ENCODE measurements around the gene METRN. TPM values are rescaled to one million over a fixed set of nuclear protein-coding genes. Genes with fewer than 3 reads are reported as not detected.

METRN gene
- total RNA-seq, 2 donors from 2014 or later: 28.9 to 58.9 TPM

DNA sequence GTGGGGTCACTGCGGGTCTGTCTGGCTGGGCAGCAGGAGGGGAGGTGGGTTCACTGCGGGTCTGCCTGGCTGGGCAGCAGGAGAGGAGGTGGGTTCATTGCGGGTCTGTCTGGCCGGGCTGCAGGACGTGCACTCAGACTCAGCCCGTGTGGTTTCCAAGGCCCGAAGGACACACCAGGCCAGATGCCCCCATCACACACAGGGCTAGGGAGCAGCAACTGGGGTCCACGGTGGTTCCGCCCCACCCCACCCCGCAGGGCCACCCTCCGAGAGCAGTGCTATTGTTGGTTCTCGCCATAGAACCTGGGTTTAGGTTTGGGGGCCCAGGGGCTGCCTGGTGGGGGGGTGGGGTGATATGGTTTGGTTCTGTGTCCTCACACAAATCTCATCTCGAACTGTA, 31.7 kb downstream of the METRN start:
- Histone ChIP-seq H3K27me3 (replicated peaks; ENCODE audit: insufficient read depth) (no peaks in the 10 kb centered on the region), H3K27ac (no peak overlapping the region), H3K9me3 (no peaks in the 10 kb centered on the region), H3K36me3 (no peaks in the 10 kb centered on the region), H3K4me3 (no peak overlapping the region), H3K4me1 (ENCODE audit: control insufficient read depth in 1 of 2, low read depth in 2 of 2) (no peaks in the 10 kb centered on the region)
- TF ChIP-seq, protein P1, sequence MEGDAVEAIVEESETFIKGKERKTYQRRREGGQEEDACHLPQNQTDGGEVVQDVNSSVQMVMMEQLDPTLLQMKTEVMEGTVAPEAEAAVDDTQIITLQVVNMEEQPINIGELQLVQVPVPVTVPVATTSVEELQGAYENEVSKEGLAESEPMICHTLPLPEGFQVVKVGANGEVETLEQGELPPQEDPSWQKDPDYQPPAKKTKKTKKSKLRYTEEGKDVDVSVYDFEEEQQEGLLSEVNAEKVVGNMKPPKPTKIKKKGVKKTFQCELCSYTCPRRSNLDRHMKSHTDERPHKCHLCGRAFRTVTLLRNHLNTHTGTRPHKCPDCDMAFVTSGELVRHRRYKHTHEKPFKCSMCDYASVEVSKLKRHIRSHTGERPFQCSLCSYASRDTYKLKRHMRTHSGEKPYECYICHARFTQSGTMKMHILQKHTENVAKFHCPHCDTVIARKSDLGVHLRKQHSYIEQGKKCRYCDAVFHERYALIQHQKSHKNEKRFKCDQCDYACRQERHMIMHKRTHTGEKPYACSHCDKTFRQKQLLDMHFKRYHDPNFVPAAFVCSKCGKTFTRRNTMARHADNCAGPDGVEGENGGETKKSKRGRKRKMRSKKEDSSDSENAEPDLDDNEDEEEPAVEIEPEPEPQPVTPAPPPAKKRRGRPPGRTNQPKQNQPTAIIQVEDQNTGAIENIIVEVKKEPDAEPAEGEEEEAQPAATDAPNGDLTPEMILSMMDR (IDR thresholded peaks at IDR 0.05): no peak
- DNase-seq (ENCODE audit: low spot score) (no peak), ATAC-seq (ENCODE audit: insufficient number of reproducible peaks, low FRiP score, low read depth) (no peak)

DNA sequence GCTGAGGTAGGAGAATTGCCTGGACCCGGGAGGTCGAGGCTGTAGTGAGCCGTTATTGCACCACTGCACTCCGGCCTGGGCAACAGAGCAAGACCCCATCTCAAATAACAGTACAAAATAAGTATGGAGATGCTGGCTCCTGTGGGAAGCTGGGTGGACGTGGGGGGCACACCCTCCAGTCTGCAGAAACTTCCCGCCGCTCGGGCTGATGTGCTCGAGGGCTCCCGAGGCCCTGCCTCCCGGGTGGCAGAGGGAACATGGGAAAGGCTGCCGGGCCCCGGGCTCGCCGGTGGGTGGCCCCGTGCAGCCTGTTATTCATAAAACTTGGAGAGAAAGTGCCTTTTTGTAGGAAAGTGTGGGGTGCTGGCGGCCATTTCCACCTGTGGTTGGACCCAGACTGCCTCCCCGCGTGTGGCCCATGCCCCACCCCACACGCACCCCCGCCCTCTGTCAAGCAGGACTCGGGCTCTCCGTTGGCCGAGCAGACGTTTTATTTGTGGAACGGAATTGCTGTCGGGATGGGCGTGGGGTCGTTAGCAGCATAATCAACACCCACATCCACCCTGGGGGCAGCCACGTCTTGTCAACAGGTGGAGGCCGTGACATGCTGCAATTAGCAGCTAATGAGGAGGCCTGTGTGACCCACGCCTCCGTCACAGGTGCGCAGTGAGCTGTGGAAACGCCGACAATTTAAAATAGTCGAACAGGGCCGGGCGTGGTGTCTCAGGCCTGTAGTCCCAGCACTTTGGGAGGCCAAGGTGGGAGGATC, 33.2 kb downstream of the METRN start:
- no peak overlapping the region for H3K27ac ChIP-seq
- TF ChIP-seq, protein P1 (IDR thresholded peaks at IDR 0.05): no peak
- no peaks in the 10 kb centered on the region for H3K36me3 ChIP-seq
- no peaks in the 10 kb centered on the region for H3K27me3 ChIP-seq (replicated peaks; ENCODE audit: insufficient read depth)
- no peak for ATAC-seq (ENCODE audit: insufficient number of reproducible peaks, low FRiP score, low read depth)
- no peak for DNase-seq (ENCODE audit: low spot score)
- no peak overlapping the region for H3K4me3 ChIP-seq
- H3K4me1 ChIP-seq (ENCODE audit: control insufficient read depth in 1 of 2, low read depth in 2 of 2): no peaks in the 10 kb centered on the region
- H3K9me3 ChIP-seq: no peaks in the 10 kb centered on the region

GRCh38 chr16:749010-749409, 34.1 kb downstream of the METRN start:
- TF ChIP-seq, protein P1 (IDR thresholded peaks at IDR 0.05): no peak
- Histone ChIP-seq H3K9me3 (no peaks in the 10 kb centered on the region), H3K4me1 (ENCODE audit: control insufficient read depth in 1 of 2, low read depth in 2 of 2) (no peaks in the 10 kb centered on the region), H3K27me3 (replicated peaks; ENCODE audit: insufficient read depth) (no peaks in the 10 kb centered on the region), H3K27ac (no peak overlapping the region), H3K4me3 (no peak overlapping the region), H3K36me3 (no peaks in the 10 kb centered on the region)
- ATAC-seq (ENCODE audit: insufficient number of reproducible peaks, low FRiP score, low read depth) (no peak), DNase-seq (ENCODE audit: low spot score) (no peak)

DNA sequence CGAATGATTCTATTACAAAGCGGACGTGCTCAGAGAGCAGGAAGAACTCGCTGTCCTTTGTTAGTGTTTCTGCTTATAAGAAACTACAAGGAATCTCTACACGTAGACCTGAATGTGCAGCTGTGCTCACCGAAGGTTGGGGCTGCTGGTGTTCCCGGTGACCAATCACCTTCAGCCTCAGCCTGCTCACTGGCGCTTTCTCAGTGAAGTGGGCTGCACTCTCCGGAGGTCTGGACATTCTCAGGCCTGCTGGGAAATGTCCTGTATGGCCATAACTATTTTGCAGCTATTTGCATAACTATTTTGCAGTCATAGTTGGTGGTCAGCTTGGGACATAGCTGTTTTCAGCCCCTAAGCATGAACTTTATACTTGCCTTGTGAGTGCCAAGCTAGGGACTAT, 35.6 kb downstream of the METRN start:
- ATAC-seq (ENCODE audit: insufficient number of reproducible peaks, low FRiP score, low read depth) (no peak), DNase-seq (ENCODE audit: low spot score) (no peak)
- Histone ChIP-seq H3K36me3 (no peaks in the 10 kb centered on the region), H3K27me3 (replicated peaks; ENCODE audit: insufficient read depth) (no peaks in the 10 kb centered on the region), H3K9me3 (no peaks in the 10 kb centered on the region), H3K4me1 (ENCODE audit: control insufficient read depth in 1 of 2, low read depth in 2 of 2) (no peaks in the 10 kb centered on the region), H3K27ac (no peak overlapping the region), H3K4me3 (no peak overlapping the region)
- TF ChIP-seq, protein P1 (IDR thresholded peaks at IDR 0.05): no peak

- no peaks in the 10 kb centered on the region for H3K9me3 ChIP-seq
- H3K36me3 ChIP-seq: no peaks in the 10 kb centered on the region
- no peaks in the 10 kb centered on the region for H3K27me3 ChIP-seq (replicated peaks; ENCODE audit: insufficient read depth)
- no peak for ATAC-seq (ENCODE audit: insufficient number of reproducible peaks, low FRiP score, low read depth)
- H3K27ac ChIP-seq: no peak overlapping the region
- H3K4me3 ChIP-seq: no peak overlapping the region
- TF ChIP-seq, protein P1 (IDR thresholded peaks at IDR 0.05): no peak
- no peaks in the 10 kb centered on the region for H3K4me1 ChIP-seq (ENCODE audit: control insufficient read depth in 1 of 2, low read depth in 2 of 2)
- DNase-seq (ENCODE audit: low spot score): no peak
These were observed 36.5 kb downstream of the METRN start for GRCh38 chr16:751152-752006.
